GM23248 (cell line): ENCODE data around the gene IFIT1.

Experiments used
- EZH2 ChIP-seq: fragments of 200-600 bp; sonication (generic); IDR thresholded peaks from 2 replicates; pipeline ENCODE4 v1.6.1; 2018; ENCODE audit warnings: antibody characterized with exemption, mild to moderate bottlenecking; ENCODE audit not compliant: insufficient read depth, poor library complexity, severe bottlenecking
- EZH2phosphoT487 ChIP-seq: fragments of 200-600 bp; sonication (generic); IDR thresholded peaks from 2 replicates; pipeline ENCODE4 v1.6.1; 2018; ENCODE audit warnings: antibody characterized with exemption, moderate library complexity, mild to moderate bottlenecking, low read depth; ENCODE audit not compliant: insufficient read depth

GRCh38 chr10:89373916-89374711, 18.3 kb upstream of the IFIT1 start:
- TF ChIP-seq EZH2, result no peak
- TF ChIP-seq EZH2phosphoT487, result no peak
